Measurements from ENCODE around the gene IBTK.

DNA sequence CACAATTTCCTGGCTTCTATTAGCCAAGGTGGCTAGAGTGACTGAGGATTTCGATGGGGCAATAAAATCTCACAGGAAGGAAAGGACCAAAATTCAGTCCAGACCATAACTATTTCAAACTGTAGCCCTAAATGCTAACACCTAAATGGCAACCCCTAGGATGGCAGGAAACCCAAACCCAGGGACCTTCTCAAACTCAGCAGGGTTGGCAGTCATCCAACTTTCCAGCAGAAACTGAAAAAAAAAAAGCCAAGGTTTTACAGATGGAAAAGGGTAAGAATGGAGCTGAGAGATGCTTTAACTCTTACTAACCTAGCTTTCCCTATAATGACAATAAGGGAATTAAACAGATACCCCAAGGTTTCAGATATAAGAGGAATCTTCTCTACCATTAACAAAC is 10.5 kb downstream of the IBTK start:
- TF ChIP-seq, protein P1, sequence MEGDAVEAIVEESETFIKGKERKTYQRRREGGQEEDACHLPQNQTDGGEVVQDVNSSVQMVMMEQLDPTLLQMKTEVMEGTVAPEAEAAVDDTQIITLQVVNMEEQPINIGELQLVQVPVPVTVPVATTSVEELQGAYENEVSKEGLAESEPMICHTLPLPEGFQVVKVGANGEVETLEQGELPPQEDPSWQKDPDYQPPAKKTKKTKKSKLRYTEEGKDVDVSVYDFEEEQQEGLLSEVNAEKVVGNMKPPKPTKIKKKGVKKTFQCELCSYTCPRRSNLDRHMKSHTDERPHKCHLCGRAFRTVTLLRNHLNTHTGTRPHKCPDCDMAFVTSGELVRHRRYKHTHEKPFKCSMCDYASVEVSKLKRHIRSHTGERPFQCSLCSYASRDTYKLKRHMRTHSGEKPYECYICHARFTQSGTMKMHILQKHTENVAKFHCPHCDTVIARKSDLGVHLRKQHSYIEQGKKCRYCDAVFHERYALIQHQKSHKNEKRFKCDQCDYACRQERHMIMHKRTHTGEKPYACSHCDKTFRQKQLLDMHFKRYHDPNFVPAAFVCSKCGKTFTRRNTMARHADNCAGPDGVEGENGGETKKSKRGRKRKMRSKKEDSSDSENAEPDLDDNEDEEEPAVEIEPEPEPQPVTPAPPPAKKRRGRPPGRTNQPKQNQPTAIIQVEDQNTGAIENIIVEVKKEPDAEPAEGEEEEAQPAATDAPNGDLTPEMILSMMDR (optimal IDR thresholded peaks at IDR 0.05 in 1 of 3, IDR thresholded peaks at IDR 0.05 in 1 of 3, conservative IDR thresholded peaks at IDR 0.05 in 1 of 3; ENCODE audit: extremely low read depth in 1 of 3, insufficient read depth in 2 of 3, low read length in 3 of 3) = no peak
- TF ChIP-seq EZH2 (IDR thresholded peaks at IDR 0.05; ENCODE audit: low read length) = no peak
